ENCODE results near the gene ATP2A3.
A peak's percentile ranks its signal among the peaks of the same experiment; 100 is the strongest.
"Not testable (repeated sequence)": the region's sequence is repeated elsewhere in the genome, so short reads cannot be mapped to it uniquely, and the experiment has no call there.

ATP2A3 gene

DNA sequence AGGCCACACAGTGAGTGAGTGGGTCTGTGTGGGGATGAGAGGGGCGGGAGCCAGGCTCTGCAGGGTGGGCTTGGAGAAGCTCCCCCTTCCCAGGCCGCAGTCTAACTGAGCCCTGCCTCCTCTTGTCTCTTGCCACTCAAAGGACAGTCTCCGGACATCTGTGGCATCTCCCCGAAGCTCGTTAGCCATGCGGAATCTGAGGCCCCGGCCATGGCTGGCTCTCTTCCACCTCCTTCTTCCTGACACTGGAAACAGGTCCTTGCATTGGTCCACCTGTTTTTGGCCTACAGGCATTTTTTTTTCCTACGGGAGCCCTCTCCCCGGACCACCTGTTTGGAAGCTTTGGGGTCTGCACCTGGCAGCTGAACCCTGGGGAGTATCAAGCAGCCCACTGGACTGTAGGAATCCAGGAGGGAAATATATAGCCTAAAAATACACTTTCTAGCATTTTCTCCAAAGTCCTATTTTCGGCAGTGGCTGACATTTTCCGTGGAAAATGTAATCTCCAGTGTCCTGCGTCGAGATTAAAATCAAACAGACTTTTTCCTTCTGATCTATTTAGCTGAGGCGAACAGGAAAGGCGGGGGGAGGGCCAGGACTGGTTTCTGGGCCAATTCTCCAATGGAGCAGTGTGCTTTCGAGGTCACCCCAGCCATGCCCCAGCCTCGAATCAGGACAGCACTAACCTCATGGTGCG lies 9.1 kb downstream of the ATP2A3 start:
- DNase-seq (ENCODE audit: low read depth in 3 of 3) = no peak

DNA sequence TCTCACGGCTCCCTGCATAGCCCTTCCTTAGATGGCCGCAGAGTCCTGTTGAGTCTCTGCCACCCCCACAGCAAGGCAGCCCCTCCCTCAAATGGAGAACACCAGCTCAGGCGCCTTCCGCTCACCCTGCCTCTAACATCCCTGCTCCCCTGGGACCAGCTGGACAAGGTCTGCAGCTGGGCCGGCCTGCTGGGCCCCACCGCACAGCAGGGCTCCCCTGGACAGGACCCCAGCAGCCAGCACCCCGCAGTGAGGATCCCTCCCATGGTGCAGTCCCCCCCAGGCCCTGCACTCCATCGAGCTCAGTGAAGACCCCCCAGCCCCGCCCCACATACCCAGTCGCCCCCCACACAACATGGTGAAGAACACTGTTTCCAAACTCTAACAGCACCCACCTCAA lies 10.2 kb downstream of the ATP2A3 start:
- DNase-seq (ENCODE audit: low read depth in 3 of 3) = no peak

DNA sequence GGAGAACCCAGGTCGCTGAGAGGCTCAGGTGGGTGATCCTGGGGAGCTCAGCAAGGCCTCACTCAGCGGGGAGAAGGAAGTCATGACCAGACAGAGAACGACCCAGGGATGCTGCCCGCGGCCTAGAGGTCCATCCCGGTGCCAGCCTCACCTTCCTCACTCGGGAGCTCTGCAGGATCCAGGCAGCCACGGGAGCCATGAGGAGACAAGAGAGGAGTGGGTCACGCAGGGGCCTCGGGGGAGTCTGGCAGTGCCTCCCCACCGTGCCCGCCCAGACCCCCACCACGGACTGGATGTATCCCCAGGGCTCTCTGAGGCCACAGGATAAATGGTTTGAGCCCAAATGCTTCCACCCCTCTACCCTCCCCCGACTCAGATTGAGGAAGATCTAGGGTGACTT lies 10.7 kb downstream of the ATP2A3 start:
- DNase-seq (ENCODE audit: low read depth in 3 of 3) = no peak

DNA sequence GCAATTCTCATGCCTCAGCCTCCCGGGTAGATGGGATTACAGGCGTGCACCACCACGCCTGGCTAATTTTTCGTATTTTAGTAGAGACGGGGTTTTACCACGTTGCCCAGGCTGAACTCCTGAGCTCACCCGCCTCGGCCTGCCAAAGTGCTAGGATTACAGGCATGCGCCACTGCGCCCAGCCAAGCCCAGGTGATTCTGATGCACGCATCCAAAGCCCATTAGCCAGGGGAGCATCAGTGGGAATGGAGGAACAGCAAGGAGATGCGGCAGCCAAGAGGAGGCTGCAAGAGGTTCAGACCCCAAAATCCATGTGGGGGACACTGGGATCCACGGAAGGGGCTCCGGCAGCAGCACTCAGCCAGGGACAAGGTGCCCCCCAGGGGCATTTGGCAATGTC lies 12.1 kb downstream of the ATP2A3 start:
- DNase-seq (ENCODE audit: low read depth in 3 of 3) = no peak

DNA sequence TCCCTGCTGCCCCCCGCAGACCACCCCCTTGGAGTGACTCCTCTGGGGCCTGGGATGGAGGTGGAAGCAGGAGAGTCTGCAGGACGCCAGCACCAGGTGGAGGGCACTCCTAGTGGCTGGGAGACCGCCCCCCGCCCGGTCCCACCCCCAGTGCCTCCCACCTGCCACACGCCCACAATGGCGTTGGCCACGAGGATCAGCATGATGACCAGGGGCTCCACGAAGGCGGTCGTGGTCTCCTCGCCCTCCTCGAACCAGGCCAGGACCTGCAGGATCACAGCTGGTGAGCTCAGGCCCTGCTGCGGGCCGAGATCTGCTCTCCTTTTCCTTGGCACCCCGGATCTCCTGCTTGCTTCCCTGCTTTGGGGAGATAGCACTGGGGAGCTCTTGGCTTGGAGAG lies 12.8 kb downstream of the ATP2A3 start:
- DNase-seq (ENCODE audit: low read depth in 3 of 3) = no peak

DNA sequence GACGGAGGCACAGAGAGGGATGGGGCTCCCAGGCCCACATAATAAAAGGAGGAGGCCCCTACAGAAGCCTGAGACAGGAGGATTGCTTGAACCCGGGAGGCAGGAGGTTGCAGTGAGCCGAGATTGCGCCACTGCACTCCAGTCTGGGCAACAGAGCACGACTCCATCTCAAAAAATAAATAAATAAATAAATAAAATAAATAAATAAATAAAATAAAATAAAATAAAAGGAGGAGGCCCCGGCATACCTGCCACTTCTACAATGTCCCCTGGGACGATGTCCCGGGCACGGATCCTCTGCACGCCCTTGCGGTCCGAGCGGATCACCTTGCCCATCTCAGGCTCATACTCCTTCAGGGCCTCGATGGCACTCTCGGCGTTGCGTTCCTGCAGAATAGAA lies 13.2 kb downstream of the ATP2A3 start:
- DNase-seq (ENCODE audit: low read depth in 3 of 3) = no peak

DNA sequence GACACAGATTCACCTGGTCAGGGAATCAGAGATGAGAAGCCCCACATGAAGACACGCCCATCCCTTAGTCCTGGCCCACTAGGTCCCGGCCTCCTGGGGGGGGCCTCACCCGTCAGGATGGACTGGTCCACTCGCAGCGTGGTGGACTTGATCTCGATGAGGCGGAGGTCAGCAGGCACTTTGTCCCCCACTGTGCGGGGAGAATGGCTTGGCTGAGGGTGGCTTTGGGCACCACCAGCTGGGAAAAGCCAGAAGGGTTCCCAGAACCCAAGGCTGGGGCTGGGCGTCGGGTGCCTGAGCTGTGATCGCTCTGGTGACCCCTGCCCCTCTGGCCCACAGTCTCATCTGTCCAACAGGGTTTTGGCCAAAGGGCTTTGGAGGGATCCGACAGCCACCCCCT lies 13.7 kb downstream of the ATP2A3 start:
- DNase-seq (ENCODE audit: low read depth in 3 of 3) = no peak

DNA sequence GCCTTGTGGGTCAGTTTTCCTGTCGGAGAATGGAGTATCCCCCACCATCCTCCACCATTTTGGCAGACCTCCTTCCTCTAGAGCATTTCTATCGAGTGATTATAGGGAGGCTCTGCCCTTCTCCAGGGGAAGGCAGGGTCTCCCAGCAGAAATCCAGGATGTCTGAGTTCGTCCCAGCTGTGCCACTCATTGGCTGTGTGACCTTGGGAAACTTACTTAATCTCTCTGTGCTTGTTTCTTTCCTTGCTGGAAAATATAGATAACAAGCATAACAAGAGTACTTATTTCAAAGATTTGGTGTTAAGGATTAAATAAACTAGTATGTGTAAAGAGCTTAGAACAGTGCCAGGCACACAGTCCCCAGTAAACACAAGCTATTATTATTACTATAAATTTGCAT lies 14.8 kb downstream of the ATP2A3 start:
- no peak for DNase-seq (ENCODE audit: low read depth in 3 of 3)

DNA sequence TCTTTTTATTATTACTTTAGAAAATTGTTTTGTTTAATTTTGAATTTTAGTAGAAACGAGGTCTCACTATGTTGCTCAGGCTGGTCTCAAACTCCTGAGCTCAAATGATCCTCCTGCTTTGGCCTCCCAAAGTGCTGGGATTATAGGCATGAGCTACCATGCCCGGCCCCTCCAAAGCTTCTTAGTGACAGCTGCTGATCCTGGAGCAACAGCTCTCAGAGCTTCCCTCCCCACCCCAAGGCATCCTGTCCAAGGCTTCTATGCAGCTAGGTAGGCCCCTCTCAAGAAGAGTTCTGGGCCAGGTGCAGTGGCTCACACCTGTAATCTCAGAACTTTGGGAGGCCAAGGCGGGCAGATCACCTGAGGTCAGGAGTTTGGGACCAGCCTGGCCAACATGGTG lies 15.7 kb downstream of the ATP2A3 start:
- not testable (repeated sequence) for DNase-seq (ENCODE audit: low read depth in 3 of 3)

DNA sequence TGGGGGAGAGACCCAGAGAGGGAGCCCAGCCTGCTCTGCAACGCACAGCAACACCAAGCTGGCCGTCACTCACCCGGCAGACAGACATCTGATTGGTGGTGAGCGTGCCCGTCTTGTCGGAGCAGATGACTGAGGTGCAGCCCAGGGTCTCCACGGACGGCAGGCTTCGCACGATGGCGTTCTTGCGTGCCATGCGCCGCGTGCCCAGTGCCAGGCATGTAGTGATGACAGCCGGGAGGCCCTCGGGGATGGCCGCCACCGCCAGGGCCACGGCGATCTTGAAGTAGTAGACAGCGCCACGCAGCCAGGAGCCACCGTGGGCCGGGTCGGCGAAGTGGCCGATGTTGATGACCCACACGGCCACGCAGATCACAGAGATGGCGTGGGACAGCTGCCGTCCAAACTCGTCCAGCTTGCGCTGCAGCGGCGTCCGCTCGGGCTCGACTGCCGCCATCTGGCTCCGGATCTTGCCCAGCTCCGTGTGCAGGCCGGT lies 16.9 kb downstream of the ATP2A3 start:
- no peak for DNase-seq (ENCODE audit: low read depth in 3 of 3)

DNA sequence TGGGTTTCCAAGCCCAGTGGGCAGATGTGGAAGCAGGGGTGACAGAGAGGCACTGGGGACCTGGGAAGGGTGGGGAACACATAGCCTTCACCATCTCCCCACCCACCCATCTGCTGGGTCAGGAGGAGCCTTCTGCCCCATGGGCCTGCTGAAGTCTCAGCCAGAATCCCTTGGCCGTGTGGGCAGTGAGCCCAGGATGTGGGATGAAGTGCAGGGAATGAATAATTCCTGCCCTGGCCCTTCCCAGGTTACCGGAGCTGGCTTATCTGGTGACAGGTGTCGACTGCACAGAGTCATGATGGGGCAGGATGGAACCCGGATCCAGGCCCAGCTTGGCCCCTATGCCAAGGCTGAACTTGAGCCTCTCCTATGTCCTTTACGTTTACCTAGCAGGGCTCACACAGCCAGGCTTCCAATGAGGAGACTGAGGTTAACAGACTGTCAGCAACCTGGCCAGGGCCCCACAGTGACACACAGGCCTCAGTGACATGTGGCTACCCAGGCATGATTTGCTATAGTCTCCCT lies 17.5 kb downstream of the ATP2A3 start:
- no peak for DNase-seq (ENCODE audit: low read depth in 3 of 3)

DNA sequence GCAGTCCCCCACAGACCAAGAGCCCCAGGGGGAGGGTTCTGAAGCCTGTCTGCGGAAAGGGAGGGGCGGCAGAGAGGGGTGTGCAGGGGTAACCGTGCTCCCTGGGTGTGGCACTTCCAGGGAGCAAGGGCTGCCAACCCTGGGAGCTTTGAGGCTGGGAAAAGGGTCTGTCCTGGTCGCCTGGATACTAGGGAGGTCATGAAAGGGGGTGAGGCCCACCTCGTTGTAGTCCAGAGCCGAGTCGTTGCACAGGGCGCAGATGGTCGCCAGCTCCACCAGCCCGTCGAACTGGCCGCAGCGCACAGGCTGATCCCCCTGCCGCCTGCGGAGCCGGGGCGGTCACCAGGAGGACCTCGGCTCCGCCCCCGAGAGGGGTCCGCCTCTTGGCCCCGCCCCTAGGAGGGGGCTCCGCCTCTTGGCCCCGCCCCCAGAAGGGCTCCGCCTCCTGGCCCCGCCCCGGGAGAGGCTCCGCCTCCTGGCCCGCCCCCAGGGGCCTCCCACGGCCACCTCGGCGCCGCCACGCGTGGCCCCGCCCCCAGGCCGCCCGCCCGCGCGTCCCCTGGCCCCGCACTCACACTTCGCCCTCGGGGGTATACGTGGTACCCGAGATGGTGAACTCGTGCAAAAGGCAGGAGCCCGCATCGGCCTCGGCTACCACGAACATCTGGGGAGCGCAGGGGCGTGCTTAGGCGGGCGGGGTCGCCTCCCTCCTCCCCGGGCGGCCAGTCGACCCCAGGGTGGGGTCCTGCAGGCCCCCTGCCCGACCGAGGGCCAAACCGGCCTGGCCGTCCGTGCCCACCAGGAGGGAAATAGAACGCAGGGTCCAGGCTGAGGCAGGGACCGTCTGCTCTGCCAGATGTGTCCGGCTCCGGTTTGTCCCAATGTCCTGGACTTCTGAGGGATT lies 19.5 kb downstream of the ATP2A3 start:
- DNase-seq (ENCODE audit: low read depth in 3 of 3) = peak in 2 of 3 experiments; percentile 26 to 27

DNA sequence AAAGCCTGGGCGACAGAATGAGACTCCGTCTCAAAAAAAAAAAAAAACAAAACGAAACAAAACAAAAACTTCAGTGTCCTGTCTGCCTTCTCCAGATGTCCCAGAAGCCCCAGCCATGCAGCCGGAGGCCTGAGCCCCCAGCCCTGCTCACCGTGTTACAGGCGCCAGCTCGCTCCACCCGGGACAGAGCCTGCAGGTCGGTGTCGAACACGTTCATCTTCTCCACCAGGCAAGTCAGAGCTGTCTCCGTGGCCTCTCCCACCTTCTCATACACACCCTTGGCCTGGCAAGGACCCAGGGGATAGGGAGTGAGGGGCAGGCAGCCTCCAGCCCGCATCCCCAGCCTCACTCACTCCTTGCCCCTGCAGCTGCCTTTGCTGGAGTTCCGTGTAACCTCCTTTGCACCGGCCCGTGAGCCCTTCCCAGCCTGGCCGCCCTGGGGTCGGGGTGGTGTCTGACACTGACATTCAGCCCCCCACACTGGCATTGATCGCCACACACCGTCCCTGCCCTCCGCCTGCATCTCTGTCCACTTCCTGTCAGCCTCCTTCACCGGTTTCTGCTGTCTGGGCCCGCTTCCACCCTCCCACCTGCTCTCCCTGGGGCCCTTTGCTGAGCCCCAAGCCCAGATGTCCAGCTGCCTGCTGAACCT lies 20.9 kb downstream of the ATP2A3 start:
- DNase-seq (ENCODE audit: low read depth in 3 of 3) = no peak

DNA sequence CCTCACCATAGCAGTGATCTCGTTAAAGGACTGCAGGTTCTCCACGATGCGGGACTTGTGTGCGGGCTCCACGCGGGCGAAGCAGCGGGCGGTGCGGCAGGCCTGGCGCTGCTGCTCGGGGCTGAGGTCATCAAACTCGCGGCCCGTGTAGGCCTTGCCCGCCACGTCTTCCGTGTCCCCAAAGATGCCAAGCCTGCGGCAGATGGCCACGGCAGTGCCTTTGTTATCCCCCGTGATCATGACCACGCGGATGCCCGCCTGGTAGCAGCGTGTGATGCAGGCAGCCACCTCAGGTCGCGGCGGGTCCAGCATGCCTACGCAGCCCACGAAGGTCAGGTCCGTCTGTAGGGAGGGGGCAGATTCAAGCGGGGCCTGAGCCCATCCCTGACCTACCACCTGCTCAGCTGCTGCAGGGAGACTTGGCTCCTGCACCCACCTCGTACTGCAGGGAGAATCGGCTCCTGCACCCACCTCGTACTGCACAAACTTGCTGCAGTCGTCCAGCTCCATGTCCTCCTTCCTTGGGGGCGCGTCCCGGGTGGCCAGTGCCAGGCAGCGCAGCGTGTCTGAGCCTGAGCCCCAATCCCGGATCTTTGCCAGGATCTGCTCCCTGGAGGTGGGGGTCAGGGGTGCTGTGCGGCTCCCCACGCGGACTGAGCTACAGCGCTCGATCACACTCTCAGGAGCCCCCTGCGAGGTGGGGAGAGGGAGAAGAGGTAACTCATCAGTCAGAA lies 23.1 kb downstream of the ATP2A3 start:
- DNase-seq (ENCODE audit: low read depth in 3 of 3) = no peak

DNA sequence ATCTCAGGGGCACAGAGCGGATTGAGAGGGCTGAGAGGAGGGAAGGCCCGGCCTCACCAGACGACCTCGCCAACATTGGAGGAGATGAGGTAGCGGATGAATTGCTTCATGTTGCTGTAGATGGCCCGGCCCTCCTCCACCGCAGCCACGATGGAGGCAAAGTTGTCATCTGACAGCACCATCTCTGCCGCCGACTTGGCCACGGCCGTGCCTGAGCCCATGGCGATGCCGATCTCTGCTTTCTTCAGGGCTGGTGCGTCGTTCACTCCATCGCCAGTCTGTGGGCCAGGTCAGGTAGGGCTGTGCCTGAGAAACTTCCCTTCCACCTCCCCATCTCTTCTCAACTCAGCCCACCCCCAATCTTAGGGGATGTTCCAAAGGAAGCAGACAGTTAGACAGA lies 26.9 kb downstream of the ATP2A3 start:
- DNase-seq (ENCODE audit: low read depth in 3 of 3) = no peak

DNA sequence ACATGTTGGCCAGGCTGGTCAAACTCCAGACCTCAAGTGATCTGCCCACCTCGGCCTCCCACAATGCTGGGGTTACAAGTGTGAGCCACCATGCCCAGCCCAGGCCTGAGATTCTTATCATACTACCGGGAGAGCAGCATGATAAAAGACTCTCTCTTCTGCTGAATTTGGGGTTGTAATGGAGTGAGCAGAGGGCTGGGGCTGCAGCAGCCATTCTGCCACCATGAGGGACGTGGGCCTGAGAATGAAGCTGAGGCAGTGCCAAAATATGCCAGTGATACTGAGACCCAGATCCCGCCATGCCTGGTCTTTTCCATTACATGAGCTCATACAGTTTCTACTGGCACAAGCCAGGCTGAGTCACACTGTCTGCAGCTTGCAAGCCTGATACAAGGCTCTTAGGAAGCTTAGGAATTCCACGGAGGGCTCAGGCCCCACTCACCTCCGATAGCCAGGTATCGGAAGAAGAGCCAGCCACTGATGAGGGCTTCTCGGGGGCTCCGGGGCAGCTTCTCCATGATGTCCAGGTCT lies 28.3 kb downstream of the ATP2A3 start:
- no peak for DNase-seq (ENCODE audit: low read depth in 3 of 3)

DNA sequence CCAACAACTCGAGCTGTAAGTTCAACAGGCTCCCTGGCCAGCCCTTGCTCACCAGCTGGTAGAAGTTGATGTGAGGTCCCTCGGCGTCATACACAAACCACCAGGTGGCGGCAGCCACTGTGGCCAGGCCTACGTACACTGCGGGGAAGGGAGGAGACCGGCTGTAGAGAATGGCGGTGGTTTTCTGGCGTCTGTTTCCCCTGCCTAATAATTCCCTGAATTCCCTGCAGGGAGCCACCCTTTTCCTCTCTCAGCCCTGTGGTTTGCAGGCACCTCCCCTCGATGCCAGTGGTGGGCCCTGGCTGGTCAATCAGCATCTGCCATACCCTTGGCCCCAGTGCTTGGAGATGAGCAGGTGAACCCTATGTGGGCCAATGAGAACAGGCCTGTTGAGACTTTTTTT lies 29.1 kb downstream of the ATP2A3 start:
- DNase-seq (ENCODE audit: low read depth in 3 of 3) = peak in 1 of 3 experiments; percentile 18

DNA sequence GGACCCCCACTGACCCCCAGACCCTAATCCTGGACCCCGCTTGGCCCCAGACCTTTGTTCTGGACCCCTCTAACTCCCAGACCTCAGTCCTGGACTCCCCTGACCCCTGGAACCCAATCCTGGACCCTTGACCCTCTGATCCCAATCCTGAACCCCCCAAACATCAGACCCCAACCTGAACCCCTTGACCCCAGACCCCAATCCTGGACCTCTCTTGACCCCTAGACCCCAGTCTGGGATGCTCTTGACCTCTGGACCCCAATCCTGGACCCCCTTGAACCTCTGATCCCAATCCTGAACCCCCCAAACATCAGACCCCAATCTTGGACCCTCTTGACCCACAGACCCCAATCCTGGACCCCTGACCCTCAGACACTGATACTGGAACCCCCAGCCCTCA lies 34.5 kb downstream of the ATP2A3 start:
- no peak for DNase-seq (ENCODE audit: low read depth in 3 of 3)

DNA sequence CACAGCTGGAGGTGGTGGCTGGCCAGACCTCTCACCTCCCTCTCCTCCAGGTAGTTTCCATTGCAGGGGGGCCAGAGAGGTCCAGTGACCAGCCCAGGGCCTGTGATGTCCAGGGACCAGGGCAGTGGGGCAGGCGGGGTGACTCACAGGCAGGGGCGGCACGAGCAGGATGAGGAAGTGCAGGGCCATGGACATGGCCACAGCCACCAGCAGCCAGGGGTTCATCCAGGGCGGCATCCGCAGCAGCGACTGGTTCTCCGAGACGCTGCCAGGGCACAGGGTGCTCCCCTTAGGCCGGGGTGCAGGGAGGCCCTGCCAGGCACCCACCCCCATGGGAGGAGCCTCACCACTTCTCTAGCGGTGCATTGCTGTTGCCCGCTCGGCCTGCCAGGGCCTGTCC lies 35.1 kb downstream of the ATP2A3 start:
- no peak for DNase-seq (ENCODE audit: low read depth in 3 of 3)

DNA sequence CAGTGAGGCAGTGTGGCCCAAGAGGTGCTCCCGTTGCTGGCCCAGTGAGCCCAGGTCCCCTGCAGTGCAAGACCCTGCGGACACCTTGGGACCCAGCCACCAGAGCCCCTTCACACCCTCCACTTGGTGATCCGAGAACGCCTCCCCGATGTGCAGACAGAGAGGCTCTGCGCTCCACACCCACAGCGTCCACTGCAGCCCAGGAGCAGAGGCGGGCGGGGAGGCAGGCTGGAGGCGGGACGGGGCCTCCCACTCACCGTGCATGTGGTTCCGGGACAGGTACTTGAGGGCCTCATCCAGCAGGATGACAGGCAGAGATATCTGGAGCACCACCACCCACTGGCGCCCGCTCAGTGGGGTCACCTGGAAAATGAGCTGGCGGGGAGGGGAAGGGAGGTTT lies 35.8 kb downstream of the ATP2A3 start:
- DNase-seq (ENCODE audit: low read depth in 3 of 3) = no peak

DNA sequence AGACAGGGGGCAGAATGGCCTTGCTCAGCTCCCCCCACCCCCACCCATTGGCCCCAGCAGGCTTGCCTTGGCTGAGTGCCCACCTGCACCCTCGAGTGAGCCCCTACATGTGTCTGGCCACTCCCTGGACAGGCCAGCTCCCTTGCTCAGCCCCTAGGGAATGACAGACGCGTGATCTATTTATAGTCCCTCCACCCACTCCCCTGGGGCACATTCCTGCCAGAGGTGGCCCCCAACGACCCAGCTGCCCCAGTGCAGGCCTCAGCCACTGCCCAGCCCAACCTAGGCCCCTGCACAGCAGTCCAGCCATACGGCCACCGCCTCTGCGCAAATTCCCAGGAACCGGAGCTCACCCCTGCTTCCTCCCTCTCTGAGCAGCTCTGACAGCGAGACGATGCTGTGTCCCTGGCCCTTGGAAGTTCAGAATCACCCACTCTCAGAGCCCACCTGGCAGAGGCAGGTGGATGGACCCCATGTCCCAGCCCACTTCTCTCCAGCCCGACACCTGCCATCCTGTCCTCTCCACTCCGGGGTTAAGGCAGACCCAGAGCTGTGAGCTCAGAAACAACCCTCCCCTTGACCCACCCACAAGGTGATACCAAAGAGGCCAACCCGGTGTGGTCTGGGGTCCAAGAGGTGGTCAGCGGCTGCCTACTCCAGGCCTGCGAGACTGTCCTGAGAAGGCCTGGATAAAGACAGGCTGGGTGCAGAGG lies 36.5 kb downstream of the ATP2A3 start:
- DNase-seq (ENCODE audit: low read depth in 3 of 3) = no peak

Data from stimulated activated CD4-positive, alpha-beta T cell treated with anti-CD3 and anti-CD28 coated beads, TNF-alpha, amount 100 ng/mL, for 24 hours (primary cell).